ENCODE results near the gene CLASP2.
"Not testable (repeated sequence)": the region's sequence is repeated elsewhere in the genome, so short reads cannot be mapped to it uniquely, and the experiment has no call there.

The CLASP2 gene

DNA sequence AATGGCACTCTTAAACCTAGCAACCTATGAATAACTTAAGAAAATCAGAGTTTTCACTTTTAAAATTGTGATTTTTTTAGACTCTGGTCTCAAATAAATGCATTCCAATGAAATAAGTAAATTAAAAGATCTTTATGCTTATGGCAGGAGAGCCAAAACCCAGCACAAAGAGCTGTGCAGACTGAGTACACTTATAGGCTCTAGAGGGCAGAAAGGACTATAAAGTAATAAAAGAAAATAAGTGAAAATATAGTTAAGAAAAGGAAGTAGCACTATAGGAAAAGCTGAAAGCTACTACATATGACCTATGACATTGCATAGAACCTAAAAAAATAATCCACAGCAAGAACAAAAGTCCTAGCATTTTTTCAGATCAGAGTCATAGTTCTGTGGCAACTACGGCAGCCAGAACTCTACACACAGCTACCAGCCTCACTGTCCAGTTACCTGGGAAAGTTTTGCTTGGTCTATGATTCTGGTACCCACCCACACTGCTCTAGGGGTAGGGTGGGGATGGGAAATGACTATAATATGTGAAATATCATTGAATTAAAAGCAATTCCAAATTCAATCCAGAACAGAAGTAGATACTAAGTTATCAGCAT, 30.5 kb downstream of the CLASP2 start:
- no peak for DNase-seq (ENCODE audit: low read depth)

- DNase-seq (ENCODE audit: low read depth) = no peak
Observed at GRCh38 chr3:33682770-33683169, 35.3 kb downstream of the CLASP2 start.

- no peak for DNase-seq (ENCODE audit: low read depth)
Observed at GRCh38 chr3:33681667-33682066, 36.4 kb downstream of the CLASP2 start.

DNA sequence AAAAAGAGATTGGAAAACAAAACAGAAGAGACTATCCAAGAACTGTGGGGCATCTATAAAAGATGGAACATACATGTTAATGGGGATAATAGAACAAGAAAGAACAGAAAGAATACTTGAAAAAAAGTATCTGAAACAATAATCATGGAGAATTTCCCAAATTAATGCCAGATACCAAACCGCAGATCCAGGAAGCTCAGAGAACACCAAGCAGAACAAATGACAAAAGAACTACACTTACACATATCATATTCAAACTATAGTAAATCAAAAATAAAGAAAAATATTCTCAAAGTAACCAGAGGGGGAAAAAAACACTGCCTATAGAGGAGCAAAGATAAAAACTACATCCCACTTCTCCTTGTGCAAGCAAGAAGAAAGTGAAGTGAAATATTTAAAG, 40.0 kb downstream of the CLASP2 start:
- no peak for DNase-seq (ENCODE audit: low read depth)

GRCh38 chr3:33673436-33673835, 44.6 kb downstream of the CLASP2 start:
- not testable (repeated sequence) for DNase-seq (ENCODE audit: low read depth)

DNA sequence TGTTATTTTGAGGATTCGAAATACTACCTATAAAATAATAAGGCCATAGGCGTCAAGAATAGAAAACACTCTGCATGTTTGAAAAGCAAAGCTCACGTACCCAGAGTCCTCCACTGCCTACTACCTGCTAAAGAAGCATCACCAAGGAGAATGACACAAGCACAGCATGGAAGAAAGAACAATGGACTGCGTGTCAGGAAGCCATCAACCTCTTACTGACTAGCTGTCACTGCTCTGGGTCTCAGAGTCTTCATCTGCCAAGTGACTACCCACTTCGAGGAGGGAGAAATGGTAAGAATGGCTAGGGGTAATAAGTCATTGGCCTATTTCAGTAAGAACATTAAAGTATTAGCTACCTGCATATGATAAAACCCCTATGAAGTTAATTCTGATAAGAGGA, 49.4 kb downstream of the CLASP2 start:
- DNase-seq (ENCODE audit: low read depth) = no peak

GRCh38 chr3:33665294-33665693, 52.8 kb downstream of the CLASP2 start:
- no peak for DNase-seq (ENCODE audit: low read depth)

DNA sequence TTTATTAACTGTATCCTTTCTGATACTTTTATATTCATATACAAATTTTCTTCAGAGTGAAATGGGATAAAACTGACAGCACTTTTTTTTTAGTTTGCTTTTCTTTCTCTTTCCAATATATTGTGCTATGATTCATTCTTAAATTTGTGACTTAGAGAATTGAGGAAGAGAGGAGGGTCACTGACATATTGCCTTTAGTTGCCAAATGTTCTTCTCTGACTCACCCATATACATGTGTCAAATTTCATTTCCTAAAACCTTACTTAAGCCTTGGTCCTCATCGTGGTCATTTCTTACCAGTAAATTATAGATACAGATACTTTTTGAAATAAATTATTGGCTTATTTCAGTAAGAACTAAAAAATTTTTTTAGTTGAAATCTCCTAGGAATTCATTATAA, 53.9 kb downstream of the CLASP2 start:
- no peak for DNase-seq (ENCODE audit: low read depth)

DNA sequence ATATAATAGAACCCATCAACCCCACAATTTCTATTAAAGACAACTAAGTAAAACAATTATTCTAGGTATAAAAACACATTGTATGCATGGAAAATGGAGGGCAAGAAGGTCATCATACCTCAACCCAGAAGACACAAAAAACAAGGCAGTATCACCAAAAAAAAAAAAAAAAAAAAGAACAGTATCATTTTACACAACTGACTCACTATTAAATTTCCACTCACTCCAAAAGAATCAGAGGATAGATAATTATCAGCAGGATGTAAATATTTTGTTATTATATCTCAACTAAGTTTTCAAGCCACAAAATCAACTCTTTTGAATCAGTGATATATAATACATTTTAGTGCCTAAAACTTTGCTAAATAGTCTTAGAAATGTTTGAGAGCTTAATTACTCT, 55.0 kb downstream of the CLASP2 start:
- no peak for DNase-seq (ENCODE audit: low read depth)

DNA sequence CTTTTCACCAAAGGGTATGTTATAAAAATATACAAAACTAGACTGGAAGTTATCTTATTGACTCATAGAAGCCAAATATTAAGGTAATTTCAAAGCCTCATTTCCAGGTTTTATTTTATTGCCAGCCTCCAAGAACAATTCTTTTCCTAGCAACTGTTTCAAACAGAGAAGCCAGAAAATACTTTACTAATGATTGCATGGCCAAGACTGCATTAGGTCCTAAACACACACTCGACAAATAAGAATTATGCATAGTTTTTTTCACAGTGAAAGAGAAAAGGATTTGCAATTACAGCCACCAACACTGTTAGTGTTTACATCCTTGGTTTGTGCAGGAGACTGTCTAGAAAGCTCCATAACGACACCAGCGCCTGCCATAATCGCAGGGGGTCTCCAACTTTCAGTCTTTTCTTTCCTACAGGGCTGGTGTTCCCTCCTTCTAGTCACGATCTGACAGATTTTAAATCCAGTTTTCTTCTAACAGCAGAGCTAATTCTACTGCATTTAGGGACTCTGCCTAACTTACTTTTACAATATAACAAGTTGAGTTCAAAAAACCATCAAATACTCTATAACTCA, 58.1 kb downstream of the CLASP2 start:
- no peak for DNase-seq (ENCODE audit: low read depth)

DNA sequence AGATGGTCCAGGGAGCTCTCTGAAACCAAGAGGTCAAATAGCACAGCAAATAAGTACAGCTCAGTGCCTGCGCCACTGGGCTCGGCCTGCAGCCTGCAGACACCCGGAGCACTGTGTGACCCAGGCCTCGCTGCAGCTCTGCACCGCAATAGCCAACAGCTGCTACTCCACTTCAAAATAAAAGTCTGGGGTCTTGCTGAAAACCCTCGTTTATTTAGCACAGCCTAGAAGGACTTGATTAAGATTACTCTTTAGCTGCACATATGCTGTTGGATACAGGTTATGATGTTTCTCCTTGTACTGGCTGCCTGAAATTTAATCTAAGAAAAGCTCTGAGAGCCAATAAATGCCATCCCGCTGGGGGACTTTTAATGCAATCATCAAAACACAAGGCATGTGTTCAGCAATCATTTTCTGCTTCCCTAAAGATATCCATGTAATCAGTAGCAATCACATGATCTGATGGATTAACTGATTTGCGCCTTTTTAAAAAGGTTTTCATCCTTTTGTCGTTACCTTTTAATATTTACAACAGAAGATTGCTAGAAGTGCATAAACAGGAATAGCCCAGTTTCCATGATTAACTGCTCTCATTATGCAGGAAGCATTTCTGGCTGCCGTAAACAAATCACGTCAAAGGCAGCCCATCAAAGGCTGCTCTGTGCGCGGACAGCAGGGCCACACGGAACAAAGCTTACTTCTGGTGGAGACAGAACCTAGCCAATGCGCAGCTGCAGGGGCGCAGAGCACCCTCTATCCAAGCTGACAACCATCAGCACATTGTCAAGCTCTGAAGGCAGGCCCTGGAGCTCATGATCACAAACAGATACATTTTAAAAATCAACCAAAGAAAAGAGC, 58.8 kb downstream of the CLASP2 start:
- peak; percentile 1 for DNase-seq (ENCODE audit: low read depth)

GRCh38 chr3:33658621-33658990, 59.4 kb downstream of the CLASP2 start:
- no peak for DNase-seq (ENCODE audit: low read depth)

GRCh38 chr3:33658039-33658438, 60.0 kb downstream of the CLASP2 start:
- no peak for DNase-seq (ENCODE audit: low read depth)

- no peak for DNase-seq (ENCODE audit: low read depth)
Observed at GRCh38 chr3:33652736-33653135, 65.3 kb downstream of the CLASP2 start.

GRCh38 chr3:33651101-33651500, 67.0 kb downstream of the CLASP2 start:
- not testable (repeated sequence) for DNase-seq (ENCODE audit: low read depth)

GRCh38 chr3:33650495-33650894, 67.6 kb downstream of the CLASP2 start:
- DNase-seq (ENCODE audit: low read depth) = no peak

DNA sequence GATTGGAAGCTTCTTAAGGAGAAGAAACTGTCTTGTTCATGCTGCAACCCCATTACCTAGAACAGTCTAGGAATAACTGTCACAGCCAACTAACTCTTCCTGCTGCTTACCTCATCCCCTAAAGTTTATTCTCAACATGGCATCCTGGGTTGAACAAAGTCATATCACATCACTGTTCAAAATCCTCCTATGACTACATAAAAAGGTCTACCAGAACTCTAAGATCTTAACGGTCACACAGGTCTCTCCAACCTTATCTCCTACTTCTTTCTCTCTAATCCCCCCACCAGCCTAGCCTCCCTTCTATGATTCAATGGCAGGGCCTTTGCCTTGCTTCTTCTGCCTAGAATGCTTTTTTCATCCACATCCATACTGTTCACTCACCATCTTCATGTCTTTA, 69.3 kb downstream of the CLASP2 start:
- DNase-seq (ENCODE audit: low read depth) = no peak

DNA sequence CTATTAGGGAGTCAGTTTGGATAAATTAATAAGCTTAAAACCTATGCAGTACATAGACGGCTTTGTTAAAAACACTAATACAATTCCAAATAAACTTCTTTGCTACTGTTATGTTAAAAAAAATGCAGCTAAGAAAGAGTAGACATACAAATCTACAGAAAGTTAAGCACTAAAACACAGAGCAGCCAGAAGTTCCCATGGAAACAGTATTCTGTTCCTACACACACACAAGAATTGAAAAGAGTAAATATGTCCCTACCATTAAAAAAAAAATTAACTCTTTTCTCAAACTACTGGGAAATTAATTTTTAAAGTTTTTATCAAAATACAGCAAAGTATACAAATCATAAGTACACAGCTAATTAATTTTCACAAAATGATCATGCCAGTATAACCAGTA, 71.6 kb downstream of the CLASP2 start:
- no peak for DNase-seq (ENCODE audit: low read depth)

- DNase-seq (ENCODE audit: low read depth) = no peak
Observed at GRCh38 chr3:33645060-33645647, 72.9 kb downstream of the CLASP2 start.

- no peak for DNase-seq (ENCODE audit: low read depth)
Observed at GRCh38 chr3:33644582-33644981, 73.5 kb downstream of the CLASP2 start.

DNA sequence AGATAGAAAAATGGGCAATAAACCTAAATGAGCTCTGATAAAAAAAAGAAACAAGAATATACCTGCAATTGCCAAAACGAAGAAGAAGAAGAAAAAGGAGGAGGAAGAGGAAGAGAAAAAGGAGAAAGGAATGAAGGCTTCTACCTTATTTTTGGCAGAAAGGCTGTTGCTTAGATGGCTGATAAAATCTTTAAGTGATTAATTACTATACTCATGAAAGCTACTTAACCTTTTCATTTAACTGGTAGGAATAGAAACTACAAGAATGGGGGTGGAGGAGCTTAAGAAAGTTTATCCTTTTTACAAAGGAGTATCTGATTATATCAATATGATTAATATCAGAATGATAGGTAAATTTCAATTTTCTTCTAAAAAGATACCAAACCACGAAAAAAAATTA, 75.2 kb downstream of the CLASP2 start:
- no peak for DNase-seq (ENCODE audit: low read depth)

GRCh38 chr3:33639889-33640288, 78.2 kb downstream of the CLASP2 start:
- DNase-seq (ENCODE audit: low read depth) = no peak

GRCh38 chr3:33637482-33637881, 80.6 kb downstream of the CLASP2 start:
- no peak for DNase-seq (ENCODE audit: low read depth)
